ENCODE measurements around the gene SLC12A7. TPM values are rescaled to one million over a fixed set of nuclear protein-coding genes. Genes with fewer than 3 reads are reported as not detected.

Gene SLC12A7
- 10 to 100 TPM in 3 of 4 donors, 1 to 10 TPM in 1; 4.6 to 49.8 (median 15.8) TPM for total RNA-seq

DNA sequence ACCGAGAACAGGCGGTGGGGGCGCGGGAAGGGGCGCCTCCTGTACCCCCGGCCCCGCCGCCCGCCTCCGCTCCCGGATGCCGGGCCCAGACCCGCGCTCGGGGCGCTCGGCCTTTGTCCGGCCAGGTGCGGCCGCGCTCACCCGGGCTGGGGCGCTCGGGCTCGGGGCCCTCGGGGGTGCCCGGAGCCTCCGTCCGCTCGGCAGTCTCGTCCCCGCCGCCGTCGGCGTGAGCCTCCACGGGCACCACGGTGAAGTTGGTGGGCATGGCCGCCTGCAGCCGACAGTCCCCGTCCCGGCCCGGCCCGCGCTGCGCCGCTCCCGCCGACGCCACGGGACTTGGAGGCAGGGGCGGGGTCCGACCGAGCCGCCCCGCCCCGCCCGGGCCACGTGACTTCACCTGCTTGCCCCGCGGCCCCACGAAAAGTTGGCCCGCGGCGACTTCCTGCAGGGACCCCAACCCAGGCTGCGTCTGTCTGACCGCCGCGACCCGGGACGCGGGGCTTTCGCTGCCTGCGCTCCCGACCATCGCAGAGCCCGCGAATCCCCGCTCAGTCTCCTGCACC is at the start of gene SLC12A7:
TSS of gene SLC12A7 (minus strand) at position 337 of the 563 bp plus-strand sequence. CDS start at position 265, 72 bp downstream.
- Histone ChIP-seq H3K27ac (peak within 1 kb of the TSS; percentile 75 to 80), H3K9me3 (no peaks in the 10 kb centered on the region), H3K4me1 (peaks cover 5 to 6% of the 10 kb centered on the region in 2 donors), H3K4me3 (peak within 1 kb of the TSS; percentile 52 to 93), H3K36me3 (no peaks in the 10 kb centered on the region), H3K27me3 (no peaks in the 10 kb centered on the region)
- DNase-seq = peak in 1 of 2 donors; percentile 55
- TF ChIP-seq, protein P1, sequence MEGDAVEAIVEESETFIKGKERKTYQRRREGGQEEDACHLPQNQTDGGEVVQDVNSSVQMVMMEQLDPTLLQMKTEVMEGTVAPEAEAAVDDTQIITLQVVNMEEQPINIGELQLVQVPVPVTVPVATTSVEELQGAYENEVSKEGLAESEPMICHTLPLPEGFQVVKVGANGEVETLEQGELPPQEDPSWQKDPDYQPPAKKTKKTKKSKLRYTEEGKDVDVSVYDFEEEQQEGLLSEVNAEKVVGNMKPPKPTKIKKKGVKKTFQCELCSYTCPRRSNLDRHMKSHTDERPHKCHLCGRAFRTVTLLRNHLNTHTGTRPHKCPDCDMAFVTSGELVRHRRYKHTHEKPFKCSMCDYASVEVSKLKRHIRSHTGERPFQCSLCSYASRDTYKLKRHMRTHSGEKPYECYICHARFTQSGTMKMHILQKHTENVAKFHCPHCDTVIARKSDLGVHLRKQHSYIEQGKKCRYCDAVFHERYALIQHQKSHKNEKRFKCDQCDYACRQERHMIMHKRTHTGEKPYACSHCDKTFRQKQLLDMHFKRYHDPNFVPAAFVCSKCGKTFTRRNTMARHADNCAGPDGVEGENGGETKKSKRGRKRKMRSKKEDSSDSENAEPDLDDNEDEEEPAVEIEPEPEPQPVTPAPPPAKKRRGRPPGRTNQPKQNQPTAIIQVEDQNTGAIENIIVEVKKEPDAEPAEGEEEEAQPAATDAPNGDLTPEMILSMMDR (IDR thresholded peaks at IDR 0.05) = no peak
- TF ChIP-seq POLR2A (IDR thresholded peaks at IDR 0.05) = peak; percentile 74 to 83
- intact Hi-C loops (cut with DNase I; ENCODE audit: low total_unique reads) = no loop called here

DNA sequence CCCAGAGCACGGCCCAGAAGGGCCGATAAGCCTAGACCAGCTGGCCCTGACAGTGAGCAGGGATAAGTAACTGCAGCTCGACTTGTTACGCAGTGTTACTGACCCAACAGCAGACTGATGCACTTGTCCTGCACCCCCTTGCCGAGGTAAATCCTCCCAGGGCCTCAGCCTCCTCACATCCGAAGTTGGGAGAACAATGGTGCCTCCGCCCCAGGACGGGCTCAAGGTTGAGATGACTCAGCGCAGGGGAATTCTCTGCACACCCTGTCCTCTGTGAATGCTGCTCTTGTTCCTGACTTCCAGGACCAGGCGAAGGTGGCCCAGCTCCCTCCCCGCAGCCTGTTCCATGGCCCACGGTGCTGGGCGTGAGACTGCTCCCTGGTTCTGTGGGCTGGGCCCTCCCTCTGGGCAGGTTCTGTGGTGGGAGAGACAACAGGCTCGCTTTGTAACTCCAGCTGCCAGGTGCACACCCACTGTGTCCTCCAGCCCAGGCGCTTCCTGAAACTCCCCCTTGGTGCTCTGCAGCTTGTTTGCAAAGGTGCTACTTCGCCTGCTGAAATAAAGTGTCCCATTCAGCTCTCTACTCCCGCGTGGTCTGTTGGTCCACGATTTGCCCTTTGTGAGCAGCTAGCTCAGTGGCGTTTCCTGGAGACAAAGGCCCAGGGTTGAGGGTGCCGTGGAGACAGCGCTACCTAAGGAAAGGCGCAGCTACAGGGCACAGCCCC is 49.4 kb upstream of the SLC12A7 start:
- intact Hi-C loops (cut with DNase I; ENCODE audit: low total_unique reads) = loop anchor here (10.0 kb wide), 1 partner anchor 484 kb away; no protein-coding TSS in a partner anchor
- no peaks in the 10 kb centered on the region for H3K4me1 ChIP-seq
- H3K27ac ChIP-seq = no peak overlapping the region
- peaks cover 0 to 5% of the 10 kb centered on the region in 2 donors for H3K9me3 ChIP-seq
- H3K4me3 ChIP-seq = no peak overlapping the region
- TF ChIP-seq, protein P1 (IDR thresholded peaks at IDR 0.05) = no peak
- no peak for TF ChIP-seq POLR2A (IDR thresholded peaks at IDR 0.05)
- H3K27me3 ChIP-seq = no peaks in the 10 kb centered on the region
- no peaks in the 10 kb centered on the region for H3K36me3 ChIP-seq
- no peak for DNase-seq

DNA sequence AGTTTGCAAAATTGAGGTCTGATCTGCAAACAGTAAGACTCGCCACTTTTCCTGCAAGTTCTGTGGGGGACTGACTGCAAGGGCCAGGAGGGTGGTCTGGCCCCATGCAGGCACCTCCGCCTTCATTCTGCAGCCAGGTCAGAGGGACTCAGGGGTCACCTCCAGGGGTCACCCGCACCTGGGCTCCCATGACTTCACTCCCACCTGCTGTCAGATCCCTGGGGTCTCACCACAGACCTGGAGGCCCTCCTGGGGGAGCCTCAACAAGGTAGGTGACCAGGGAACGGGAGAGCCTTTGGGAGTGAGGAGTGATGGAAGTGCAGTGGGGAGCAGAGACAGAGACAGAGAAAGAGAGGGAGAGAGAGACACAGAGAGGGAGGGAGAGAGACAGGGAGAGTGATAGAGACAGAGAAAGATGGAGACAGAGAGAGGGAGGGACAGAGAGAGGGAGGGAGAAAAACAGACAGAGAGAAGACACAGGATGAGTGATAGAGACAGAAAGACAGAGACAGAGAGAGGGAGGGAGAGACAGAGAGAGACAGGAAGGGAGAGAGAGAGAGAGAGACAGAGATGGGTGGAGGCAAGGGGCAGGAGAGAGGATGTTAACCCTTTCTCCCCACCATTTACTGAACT is 48.0 kb upstream of the SLC12A7 start:
- Histone ChIP-seq H3K27me3 (peaks cover 0 to 4% of the 10 kb centered on the region in 2 donors), H3K9me3 (peaks cover 0 to 5% of the 10 kb centered on the region in 2 donors), H3K27ac (no peak overlapping the region), H3K4me1 (peaks cover 0 to 8% of the 10 kb centered on the region in 2 donors), H3K4me3 (no peak overlapping the region), H3K36me3 (no peaks in the 10 kb centered on the region)
- TF ChIP-seq POLR2A (IDR thresholded peaks at IDR 0.05) = no peak
- TF ChIP-seq, protein P1 (IDR thresholded peaks at IDR 0.05) = no peak
- no peak for DNase-seq
- intact Hi-C loops (cut with DNase I; ENCODE audit: low total_unique reads) = loop anchor here (10.0 kb wide), 1 partner anchor 485 kb away; no protein-coding TSS in a partner anchor

DNA sequence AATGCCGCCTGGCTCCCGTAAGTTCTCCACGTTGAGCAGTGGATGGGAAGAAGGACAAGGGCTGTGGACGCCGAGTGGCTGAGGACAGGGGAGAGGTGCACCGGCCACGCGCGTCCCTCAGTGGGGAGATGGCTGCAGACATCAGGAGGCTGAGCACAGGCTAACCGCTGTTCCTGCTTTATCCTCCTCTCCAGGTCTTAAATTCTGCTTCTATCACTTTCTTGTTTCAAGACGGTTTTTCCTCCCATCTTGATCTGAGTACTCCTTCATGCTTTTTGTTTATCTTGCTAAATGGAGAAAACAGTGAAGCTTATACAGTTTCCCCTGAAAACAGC is 47.4 kb upstream of the SLC12A7 start:
- no peak for TF ChIP-seq POLR2A (IDR thresholded peaks at IDR 0.05)
- TF ChIP-seq, protein P1 (IDR thresholded peaks at IDR 0.05) = no peak
- H3K9me3 ChIP-seq = peaks cover 0 to 5% of the 10 kb centered on the region in 2 donors
- DNase-seq = no peak
- no peaks in the 10 kb centered on the region for H3K36me3 ChIP-seq
- H3K27me3 ChIP-seq = peaks cover 0 to 6% of the 10 kb centered on the region in 2 donors
- H3K4me3 ChIP-seq = no peak overlapping the region
- no peak overlapping the region for H3K27ac ChIP-seq
- intact Hi-C loops (cut with DNase I; ENCODE audit: low total_unique reads) = no loop called here
- peaks cover 0 to 8% of the 10 kb centered on the region in 2 donors for H3K4me1 ChIP-seq
